Astrocyte of the cerebellum (primary cell): ENCODE results near the gene ELAC2.
A peak's percentile ranks its signal among the peaks of the same experiment; 100 is the strongest.

Source experiments
- DNase-seq: peaks from one replicate; pipeline ENCODE4 v3.0.0-alpha.2; 2011; ENCODE audit warnings: low read depth
- H3K4me3 ChIP-seq: 2 replicates; pipeline ENCODE4 v1.5.1; 2011; ENCODE audit warnings: mild to moderate bottlenecking, low read depth, low read length, moderate library complexity
- CTCF ChIP-seq: IDR thresholded peaks from 2 replicates; pipeline ENCODE4 v1.5.1; 2012; ENCODE audit warnings: low read length, low read depth, moderate library complexity, mild to moderate bottlenecking; ENCODE audit errors: missing control alignments
- in situ Hi-C: cut with HindIII; loops from 2 replicates; pipeline ENCODE4 v1.10.0; 2017; ENCODE audit warnings: low sequenced_read_pairs

The ELAC2 gene

GRCh38 chr17:12977008-12977751 lies 40.6 kb downstream of the ELAC2 start:
- DNase-seq, result no peak
- in situ Hi-C loops, result no loop called here
- no peak overlapping the region for H3K4me3 ChIP-seq
- TF ChIP-seq CTCF, result no peak

DNA sequence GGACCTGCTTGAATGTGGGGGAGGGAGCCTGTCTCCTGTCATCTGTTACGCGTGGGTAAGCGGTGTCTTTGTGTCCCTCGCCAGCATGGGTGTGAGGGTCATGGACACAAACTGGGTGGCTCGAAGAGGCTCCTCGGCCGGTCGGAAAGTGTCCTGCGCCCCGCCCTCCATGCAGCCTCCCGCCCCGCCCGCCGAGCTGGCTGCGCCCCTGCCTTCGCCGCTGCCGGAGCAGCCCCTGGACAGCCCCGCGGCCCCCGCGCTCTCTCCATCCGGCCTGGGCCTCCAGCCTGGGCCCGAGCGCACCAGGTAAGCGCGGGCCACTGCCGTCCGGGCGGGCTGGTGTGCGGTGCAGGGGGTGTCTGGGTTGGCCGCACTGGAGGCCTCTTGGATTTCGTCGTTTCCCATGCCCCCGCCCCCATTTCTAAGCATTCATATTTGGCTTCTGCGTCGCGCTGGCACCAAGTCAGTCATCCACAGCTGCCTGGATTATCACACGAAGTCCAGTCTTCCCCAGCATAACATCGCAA lies 43.8 kb downstream of the ELAC2 start:
- no peak for TF ChIP-seq CTCF
- H3K4me3 ChIP-seq, result peak overlapping the region; percentile 38
- in situ Hi-C loops, result no loop called here
- DNase-seq, result no peak

- in situ Hi-C loops, result no loop called here
- no peak for TF ChIP-seq CTCF
- DNase-seq, result no peak
- peak overlapping the region; percentile 38 for H3K4me3 ChIP-seq
Observed at GRCh38 chr17:12973496-12974004, 44.3 kb downstream of the ELAC2 start.

DNA sequence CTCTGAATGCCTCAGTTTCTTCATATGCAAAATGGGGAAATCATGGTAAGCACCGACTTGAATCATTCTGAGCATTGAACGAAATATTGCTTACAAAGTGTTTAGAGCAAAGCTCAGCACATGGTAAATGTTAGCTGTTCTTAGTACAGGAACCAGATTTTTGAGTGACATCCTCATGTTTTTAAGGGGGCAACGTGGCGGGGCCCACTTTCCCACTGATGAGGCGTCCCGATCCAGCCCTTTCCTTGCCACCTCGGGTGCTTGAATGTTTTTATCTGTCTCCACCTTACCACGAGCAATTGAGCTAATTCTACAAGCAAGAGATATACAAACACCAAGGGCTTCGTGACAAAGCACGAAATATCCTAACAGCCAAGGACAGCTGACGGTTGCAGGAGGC lies 49.9 kb downstream of the ELAC2 start:
- no peak for DNase-seq
- in situ Hi-C loops, result no loop called here

GRCh38 chr17:12966413-12966812 lies 51.4 kb downstream of the ELAC2 start:
- TF ChIP-seq CTCF, result no peak
- H3K4me3 ChIP-seq, result no peak overlapping the region
- in situ Hi-C loops, result no loop called here
- DNase-seq, result no peak

More for the DNA sequence above, 49.9 kb downstream of the ELAC2 start:
- H3K4me3 ChIP-seq, result no peak overlapping the region
- no peak for TF ChIP-seq CTCF

DNA sequence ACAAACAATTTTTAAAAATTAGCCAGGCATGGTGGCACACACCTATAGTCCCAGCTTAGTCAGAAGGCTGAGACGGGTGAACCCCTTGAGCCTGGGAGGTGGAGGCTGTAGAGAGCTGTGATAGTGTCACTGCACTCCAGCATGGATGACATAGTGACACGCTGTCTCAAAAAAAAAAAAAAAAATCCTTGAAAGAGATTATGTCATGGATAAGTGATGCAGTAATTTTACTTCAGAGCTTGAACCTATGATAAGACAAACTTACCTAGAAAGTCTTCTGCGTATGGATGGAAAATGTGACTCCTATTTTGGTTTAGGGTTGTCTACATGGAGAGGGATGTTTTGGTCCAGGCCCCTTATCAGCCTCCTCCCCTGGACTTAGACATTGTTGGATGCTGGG lies 51.8 kb downstream of the ELAC2 start:
- DNase-seq, result no peak
- in situ Hi-C loops, result no loop called here

More for the DNA sequence above, 51.8 kb downstream of the ELAC2 start:
- no peak for TF ChIP-seq CTCF
- H3K4me3 ChIP-seq, result no peak overlapping the region
